Measurements from ENCODE around the gene TMEFF2. TPM values are rescaled to one million over a fixed set of nuclear protein-coding genes. Genes with fewer than 3 reads are reported as not detected.

Gene TMEFF2
- total RNA-seq, 1 donor from 2014 or later, result 0.41 TPM

- no peaks in the 10 kb centered on the region for H3K79me2 ChIP-seq (ENCODE audit: insufficient read depth, low read length)
- no peak overlapping the region for H3K27ac ChIP-seq (ENCODE audit: low read depth, low read length)
- no peaks in the 10 kb centered on the region for H3K9me3 ChIP-seq (ENCODE audit: insufficient read depth, low read depth, low read length)
- Mint-ChIP-seq H3K4me1 (ENCODE audit: low read depth, unreplicated experiment) (no peaks in the 10 kb centered on the region), H3K36me3 (ENCODE audit: low read depth, unreplicated experiment) (no peaks in the 10 kb centered on the region), H3K4me3 (ENCODE audit: unreplicated experiment) (no peak overlapping the region), H3K27ac (ENCODE audit: unreplicated experiment) (no peak overlapping the region), H3K27me3 (ENCODE audit: low read depth, unreplicated experiment) (no peaks in the 10 kb centered on the region), H3K9me3 (ENCODE audit: unreplicated experiment) (no peaks in the 10 kb centered on the region)
- H3K27me3 ChIP-seq (ENCODE audit: insufficient read depth, low read length), result no peaks in the 10 kb centered on the region
- H3K36me3 ChIP-seq (ENCODE audit: insufficient read depth, low read length), result no peaks in the 10 kb centered on the region
- FAIRE-seq, result no peak
- no peaks in the 10 kb centered on the region for H4K20me1 ChIP-seq (ENCODE audit: insufficient read depth, low read length)
- no peak overlapping the region for H2AFZ ChIP-seq (ENCODE audit: low read depth, low read length)
- no peaks in the 10 kb centered on the region for H3K4me1 ChIP-seq (ENCODE audit: insufficient read depth, low read length)
- TF ChIP-seq EZH2 (IDR thresholded peaks at IDR 0.05; ENCODE audit: insufficient read depth, low read length) (no peak), CTCF (IDR thresholded peaks at IDR 0.05; ENCODE audit: insufficient read depth, low read depth, low read length) (no peak)
- no peak overlapping the region for H3K9ac ChIP-seq (ENCODE audit: low read length)
- H3K4me3 ChIP-seq (ENCODE audit: insufficient read depth, low read depth, low read length), result no peak overlapping the region
- DNase-seq (ENCODE audit: low read depth), result no peak
- H3K4me2 ChIP-seq (ENCODE audit: low read length), result no peak overlapping the region
Observed at GRCh38 chr2:192049362-192049761, 145.4 kb downstream of the TMEFF2 start.

- Histone ChIP-seq H3K79me2 (ENCODE audit: insufficient read depth, low read length) (no peaks in the 10 kb centered on the region), H3K27me3 (ENCODE audit: insufficient read depth, low read length) (no peaks in the 10 kb centered on the region), H2AFZ (ENCODE audit: low read depth, low read length) (no peak overlapping the region), H3K27ac (ENCODE audit: low read depth, low read length) (no peak overlapping the region), H3K36me3 (ENCODE audit: insufficient read depth, low read length) (no peaks in the 10 kb centered on the region), H3K4me2 (ENCODE audit: low read length) (no peak overlapping the region), H4K20me1 (ENCODE audit: insufficient read depth, low read length) (no peaks in the 10 kb centered on the region), H3K9ac (ENCODE audit: low read length) (no peak overlapping the region), H3K4me3 (ENCODE audit: insufficient read depth, low read depth, low read length) (no peak overlapping the region), H3K9me3 (ENCODE audit: insufficient read depth, low read depth, low read length) (no peaks in the 10 kb centered on the region), H3K4me1 (ENCODE audit: insufficient read depth, low read length) (no peaks in the 10 kb centered on the region)
- no peaks in the 10 kb centered on the region for H3K4me1 Mint-ChIP-seq (ENCODE audit: low read depth, unreplicated experiment)
- H3K4me3 Mint-ChIP-seq (ENCODE audit: unreplicated experiment), result no peak overlapping the region
- TF ChIP-seq EZH2 (IDR thresholded peaks at IDR 0.05; ENCODE audit: insufficient read depth, low read length) (no peak), CTCF (IDR thresholded peaks at IDR 0.05; ENCODE audit: insufficient read depth, low read depth, low read length) (no peak)
- FAIRE-seq, result no peak
- no peak overlapping the region for H3K27ac Mint-ChIP-seq (ENCODE audit: unreplicated experiment)
- peaks cover 3% of the 10 kb centered on the region for H3K27me3 Mint-ChIP-seq (ENCODE audit: low read depth, unreplicated experiment)
- peaks cover 5% of the 10 kb centered on the region for H3K9me3 Mint-ChIP-seq (ENCODE audit: unreplicated experiment)
- H3K36me3 Mint-ChIP-seq (ENCODE audit: low read depth, unreplicated experiment), result no peaks in the 10 kb centered on the region
- no peak for DNase-seq (ENCODE audit: low read depth)
Observed at GRCh38 chr2:192047315-192048107, 147.2 kb downstream of the TMEFF2 start.

GRCh38 chr2:192044496-192044895 lies 150.2 kb downstream of the TMEFF2 start:
- no peaks in the 10 kb centered on the region for H4K20me1 ChIP-seq (ENCODE audit: insufficient read depth, low read length)
- Mint-ChIP-seq H3K4me1 (ENCODE audit: low read depth, unreplicated experiment) (no peaks in the 10 kb centered on the region), H3K36me3 (ENCODE audit: low read depth, unreplicated experiment) (no peaks in the 10 kb centered on the region), H3K9me3 (ENCODE audit: unreplicated experiment) (peaks cover 5% of the 10 kb centered on the region), H3K27ac (ENCODE audit: unreplicated experiment) (no peak overlapping the region), H3K4me3 (ENCODE audit: unreplicated experiment) (no peak overlapping the region), H3K27me3 (ENCODE audit: low read depth, unreplicated experiment) (peaks cover 3% of the 10 kb centered on the region)
- H3K27ac ChIP-seq (ENCODE audit: low read depth, low read length), result no peak overlapping the region
- no peak overlapping the region for H2AFZ ChIP-seq (ENCODE audit: low read depth, low read length)
- H3K9me3 ChIP-seq (ENCODE audit: insufficient read depth, low read depth, low read length), result no peaks in the 10 kb centered on the region
- no peaks in the 10 kb centered on the region for H3K79me2 ChIP-seq (ENCODE audit: insufficient read depth, low read length)
- no peak for TF ChIP-seq EZH2 (IDR thresholded peaks at IDR 0.05; ENCODE audit: insufficient read depth, low read length)
- TF ChIP-seq CTCF (IDR thresholded peaks at IDR 0.05; ENCODE audit: insufficient read depth, low read depth, low read length), result no peak
- no peaks in the 10 kb centered on the region for H3K4me1 ChIP-seq (ENCODE audit: insufficient read depth, low read length)
- DNase-seq (ENCODE audit: low read depth) (no peak), FAIRE-seq (no peak)
- no peak overlapping the region for H3K9ac ChIP-seq (ENCODE audit: low read length)
- H3K4me2 ChIP-seq (ENCODE audit: low read length), result no peak overlapping the region
- H3K4me3 ChIP-seq (ENCODE audit: insufficient read depth, low read depth, low read length), result no peak overlapping the region
- H3K27me3 ChIP-seq (ENCODE audit: insufficient read depth, low read length), result no peaks in the 10 kb centered on the region
- H3K36me3 ChIP-seq (ENCODE audit: insufficient read depth, low read length), result no peaks in the 10 kb centered on the region
